Aorta (tissue), 5 donors: ENCODE measurements around the gene ZSWIM4. TPM values are rescaled to one million over a fixed set of nuclear protein-coding genes. Genes with fewer than 3 reads are reported as not detected.
A peak's percentile ranks its signal among the peaks of the same experiment; 100 is the strongest.

Source experiments
- ATAC-seq: fragments of 200-7000 bp; cut with Tn5 transposase; one replicate; pipeline ENCODE4 v1.9.1; 2022; ENCODE audit warnings: moderate library complexity; ENCODE audit not compliant: low FRiP score
- DNase-seq, 2 donors: peaks; one replicate each; pipeline ENCODE4 v3.0.0-alpha.2; 2020
- H3K27ac ChIP-seq, 2 donors: one replicate each; pipeline ENCODE4 v1.5.1; 2013; ENCODE audit warnings: low read length in 2 of 2, mild to moderate bottlenecking in 2 of 2, moderate library complexity in 2 of 2, control low read depth in 1 of 2, inconsistent platforms in 1 of 2, low read depth in 1 of 2
- H3K27me3 ChIP-seq, 2 donors: one replicate each; pipeline ENCODE4 v1.6.1; 2013; ENCODE audit warnings: control low read depth in 1 of 2, low read length in 1 of 2, mild to moderate bottlenecking in 1 of 2, moderate library complexity in 1 of 2; ENCODE audit not compliant: insufficient read depth in 2 of 2, control insufficient read depth in 1 of 2
- H3K36me3 ChIP-seq, 2 donors: one replicate each; pipeline ENCODE4 v1.6.1; 2013; ENCODE audit warnings: control low read depth in 1 of 2, low read length in 1 of 2, mild to moderate bottlenecking in 1 of 2; ENCODE audit not compliant: insufficient read depth in 2 of 2, control insufficient read depth in 1 of 2
- H3K4me1 ChIP-seq, 2 donors: one replicate each; pipeline ENCODE4 v1.6.1; 2013; ENCODE audit warnings: low read length in 2 of 2, control low read depth in 1 of 2, mild to moderate bottlenecking in 1 of 2, moderate library complexity in 1 of 2; ENCODE audit not compliant: insufficient read depth in 2 of 2, control insufficient read depth in 1 of 2
- H3K4me3 ChIP-seq, 2 donors: one replicate each; pipeline ENCODE4 v1.5.1; 2013; ENCODE audit warnings: low read length in 2 of 2, control low read depth in 1 of 2, mild to moderate bottlenecking in 1 of 2
- H3K9me3 ChIP-seq: one replicate; pipeline ENCODE4 v1.6.1; 2013; ENCODE audit warnings: mild to moderate bottlenecking, low read length; ENCODE audit not compliant: control insufficient read depth
- WGBS, 2 donors: extraction: QIAGEN DNeasy Blood & Tissue Kit; methylation state at CpG; one replicate each; pipeline ENCODE4 v1.1.7; 2013; 5-methylcytosine and 5-hydroxymethylcytosine counted together
- intact Hi-C, 2 donors: fragments of 100-400 bp; cut with DNase I; formaldehyde crosslinking; loops; one replicate each; pipeline versions ENCODE4 v1.14.2 to v1.15.0; 2022
- polyA plus RNA-seq, 2 donors: library from polyadenylated mRNA; stranded (reverse); fragments of 200-250 nt; gene quantifications; one replicate each; pipeline ENCODE4 v1.2.3, GENCODE V29; 2013
- total RNA-seq, 2 donors: library from RNA; stranded (reverse); fragmentation: NEBNext Ultra II Directional; extraction: Animal tissue kit (Norgen Biotek cat#: 25700); gene quantifications; one replicate each; pipeline ENCODE4 v1.2.1, GENCODE V29; 2021
- donor health status: healthy with polysubstance abuse.
- donor health status: Bipolar disorder and iron deficiency.
- donor health status: DM: no; HTN: no; CAD: no.
- donor health status: DM: no; HTN: no; CAD: no.
- donor health status: DM: yes; HTN: yes; CAD: no.

Gene ZSWIM4
- total and polyA plus RNA-seq, 4 donors, result 2.5 to 12.1 (median 7.1) TPM

GRCh38 chr19:13823901-13824300 is 28.7 kb downstream of the ZSWIM4 start:
- H3K36me3 ChIP-seq, result no peaks in the 10 kb centered on the region
- intact Hi-C loops, result loop anchor here in 1 of 2 donors (5.0 kb wide), 1 partner anchor 38 kb away; no protein-coding TSS in a partner anchor
- 83 to 84% methylated on average over 2 of the region's 2 CpGs for WGBS, 2 donors
- H3K27ac ChIP-seq, result no peak overlapping the region
- DNase-seq (no peak), ATAC-seq (no peak)
- H3K4me1 ChIP-seq, result no peaks in the 10 kb centered on the region
- H3K9me3 ChIP-seq, result no peaks in the 10 kb centered on the region
- H3K27me3 ChIP-seq, result no peaks in the 10 kb centered on the region
- H3K4me3 ChIP-seq, result no peak overlapping the region

- Histone ChIP-seq H3K36me3 (no peaks in the 10 kb centered on the region), H3K4me3 (no peak overlapping the region), H3K4me1 (no peaks in the 10 kb centered on the region), H3K27me3 (no peaks in the 10 kb centered on the region), H3K27ac (no peak overlapping the region), H3K9me3 (no peaks in the 10 kb centered on the region)
- DNase-seq, result no peak
- ATAC-seq, result no peak
- intact Hi-C loops, result loop anchor here (5.0 kb wide), 1 partner anchor 38 kb away; no protein-coding TSS in a partner anchor
These were observed 29.5 kb downstream of the ZSWIM4 start for GRCh38 chr19:13824703-13825102.

GRCh38 chr19:13825489-13826441 is 30.5 kb downstream of the ZSWIM4 start:
- peak in 1 of 2 donors; percentile 84 for DNase-seq

DNA sequence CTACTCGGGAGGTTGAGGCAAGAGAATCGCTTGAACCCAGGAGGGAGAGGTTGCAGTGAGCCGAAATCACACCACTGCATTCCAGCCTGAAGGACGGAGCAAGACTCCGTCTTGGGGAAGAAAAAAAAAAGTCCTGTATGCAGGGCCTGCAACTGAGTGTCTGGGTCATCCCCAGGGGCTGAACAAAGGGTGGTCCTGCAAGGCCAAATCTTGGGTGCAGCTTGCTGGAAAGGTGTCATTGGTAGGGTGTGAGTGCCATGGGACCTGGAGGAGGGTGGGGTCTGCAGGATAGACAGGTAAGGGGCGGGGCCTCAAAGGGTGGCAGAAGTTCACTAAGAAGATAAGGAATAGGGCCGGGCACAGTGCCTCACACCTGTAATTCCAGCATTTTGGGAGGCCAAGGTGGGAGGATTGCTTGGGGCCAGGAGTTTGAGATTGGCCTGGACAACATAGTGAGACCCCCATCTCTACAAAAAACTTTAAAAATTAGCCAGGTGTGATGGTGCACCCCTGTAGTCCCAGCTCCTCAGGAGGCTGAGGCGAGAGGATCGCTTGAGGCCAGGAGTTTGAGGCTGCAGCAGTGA is 31.5 kb downstream of the ZSWIM4 start:
- DNase-seq, result no peak
- WGBS, 2 donors, result 81 to 87% methylated on average over 9 of the region's 9 CpGs
- Histone ChIP-seq H3K27ac (no peak overlapping the region), H3K9me3 (no peaks in the 10 kb centered on the region), H3K4me3 (no peak overlapping the region), H3K4me1 (no peaks in the 10 kb centered on the region), H3K27me3 (no peaks in the 10 kb centered on the region), H3K36me3 (no peaks in the 10 kb centered on the region)
- ATAC-seq, result no peak
- intact Hi-C loops, result loop anchor here in 1 of 2 donors (5.0 kb wide), 1 partner anchor 36 kb away; no protein-coding TSS in a partner anchor

More at GRCh38 chr19:13825489-13826441, 30.5 kb downstream of the ZSWIM4 start:
- ATAC-seq, result no peak
- Histone ChIP-seq H3K36me3 (no peaks in the 10 kb centered on the region), H3K4me3 (no peak overlapping the region), H3K27me3 (no peaks in the 10 kb centered on the region), H3K4me1 (no peaks in the 10 kb centered on the region), H3K27ac (no peak overlapping the region), H3K9me3 (no peaks in the 10 kb centered on the region)
- intact Hi-C loops, result loop anchor here in 1 of 2 donors (5.0 kb wide), 1 partner anchor 37 kb away; no protein-coding TSS in a partner anchor
- WGBS, 2 donors, result 84 to 85% methylated on average over 30 of the region's 30 CpGs

DNA sequence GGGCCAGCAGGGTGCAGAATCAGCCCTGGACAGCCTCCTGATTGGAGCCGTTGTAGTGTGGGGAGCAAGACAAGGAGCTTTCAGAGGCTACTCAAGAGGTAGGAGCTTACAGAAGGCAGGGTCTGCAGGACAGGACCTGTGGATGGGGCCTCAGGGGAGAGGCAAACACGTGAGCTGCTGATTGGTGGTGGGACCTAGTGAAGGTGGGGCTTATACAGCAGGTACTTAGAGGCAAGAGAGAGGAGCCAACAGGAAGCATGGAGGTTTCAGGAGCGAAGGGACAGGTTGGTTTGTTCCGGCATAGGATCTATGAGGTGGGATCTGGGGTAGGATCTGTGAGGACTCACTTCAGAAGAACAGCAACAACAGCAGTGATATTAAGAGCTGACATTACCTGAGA is 32.4 kb downstream of the ZSWIM4 start:
- Histone ChIP-seq H3K4me1 (no peaks in the 10 kb centered on the region), H3K9me3 (no peaks in the 10 kb centered on the region), H3K36me3 (no peaks in the 10 kb centered on the region), H3K4me3 (no peak overlapping the region), H3K27ac (no peak overlapping the region), H3K27me3 (no peaks in the 10 kb centered on the region)
- WGBS, 2 donors, result 65 to 67% methylated on average over 4 of the region's 4 CpGs
- DNase-seq (no peak), ATAC-seq (no peak)
- intact Hi-C loops, result loop anchor here in 1 of 2 donors (5.0 kb wide), 1 partner anchor 35 kb away; no protein-coding TSS in a partner anchor

DNA sequence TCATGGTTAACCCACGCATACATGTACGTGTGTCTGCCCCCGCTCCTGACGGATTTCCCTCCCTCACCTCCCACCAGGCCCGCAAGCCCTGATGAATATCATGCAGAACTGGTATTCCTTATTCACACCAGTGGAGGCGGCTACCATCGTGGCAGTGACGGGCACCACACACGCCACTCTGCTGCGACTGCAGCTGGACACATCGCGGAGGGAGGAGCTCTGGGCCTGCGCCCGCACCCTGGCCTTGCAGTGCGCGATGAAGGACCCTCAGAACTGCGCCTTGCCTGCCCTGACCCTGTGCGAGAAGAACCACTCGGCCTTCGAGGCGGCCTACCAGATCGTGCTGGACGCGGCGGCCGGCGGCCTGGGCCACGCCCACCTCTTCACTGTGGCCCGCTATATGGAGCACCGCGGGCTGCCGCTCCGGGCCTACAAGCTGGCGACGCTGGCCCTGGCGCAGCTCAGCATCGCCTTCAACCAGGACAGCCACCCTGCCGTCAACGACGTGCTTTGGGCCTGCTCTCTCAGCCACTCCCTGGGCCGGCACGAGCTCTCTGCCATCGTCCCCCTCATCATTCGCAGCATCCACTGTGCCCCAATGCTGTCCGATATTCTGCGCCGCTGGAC is 35.0 kb downstream of the ZSWIM4 start:
- peak in 1 of 2 donors; percentile 89 for DNase-seq
- H3K4me3 ChIP-seq, result no peak overlapping the region
- intact Hi-C loops, result no loop called here
- no peak for ATAC-seq
- no peaks in the 10 kb centered on the region for H3K9me3 ChIP-seq
- no peak overlapping the region for H3K27ac ChIP-seq
- WGBS, 2 donors, result 93 to 94% methylated on average over 47 of the region's 47 CpGs
- H3K27me3 ChIP-seq, result no peaks in the 10 kb centered on the region
- no peaks in the 10 kb centered on the region for H3K36me3 ChIP-seq
- no peaks in the 10 kb centered on the region for H3K4me1 ChIP-seq

DNA sequence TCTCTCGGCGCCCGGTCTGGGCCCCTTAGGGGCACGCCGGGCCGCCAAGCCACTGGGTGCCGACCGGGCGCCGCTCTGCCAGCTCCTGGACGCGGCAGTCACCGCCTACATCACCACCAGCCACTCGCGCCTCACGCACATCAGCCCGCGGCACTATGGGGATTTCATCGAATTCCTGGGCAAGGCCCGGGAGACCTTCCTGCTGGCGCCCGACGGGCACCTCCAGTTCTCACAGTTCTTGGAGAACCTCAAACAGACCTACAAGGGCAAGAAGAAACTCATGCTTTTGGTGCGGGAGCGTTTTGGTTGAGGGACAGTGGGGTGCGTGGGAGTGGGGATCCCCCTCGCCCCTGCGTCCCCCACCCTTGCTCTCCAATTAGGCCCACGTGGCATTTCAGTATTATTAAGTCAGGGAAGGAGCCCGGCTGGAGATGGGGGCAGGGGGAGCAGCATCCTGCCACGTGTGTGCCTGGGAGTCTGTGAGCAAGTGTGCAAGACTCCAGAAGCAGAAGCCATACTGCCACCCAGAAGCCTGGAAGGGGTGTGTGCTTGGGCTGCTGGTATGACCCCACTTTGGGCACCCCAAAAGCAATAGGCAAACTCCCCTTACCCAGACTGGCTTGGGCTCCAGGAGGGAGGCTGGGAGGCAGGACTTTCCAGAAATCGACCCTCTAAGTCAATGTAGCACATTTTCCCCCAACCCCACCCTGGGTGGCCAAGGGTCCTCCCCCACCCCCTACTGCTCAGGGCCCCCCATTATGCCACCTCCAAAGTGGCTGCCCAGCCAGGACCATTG is 35.7 kb downstream of the ZSWIM4 start:
- DNase-seq (no peak), ATAC-seq (no peak)
- Histone ChIP-seq H3K36me3 (no peaks in the 10 kb centered on the region), H3K27ac (no peak overlapping the region), H3K4me3 (no peak overlapping the region), H3K9me3 (no peaks in the 10 kb centered on the region), H3K4me1 (no peaks in the 10 kb centered on the region), H3K27me3 (no peaks in the 10 kb centered on the region)
- intact Hi-C loops, result no loop called here
- WGBS, 2 donors, result 86 to 88% methylated on average over 32 of the region's 32 CpGs
